Heart right ventricle (tissue), 16 donors: Measurements from ENCODE around the gene SERPINB10. TPM values are rescaled to one million over a fixed set of nuclear protein-coding genes. Genes with fewer than 3 reads are reported as not detected.

ENCODE experiments used
- ATAC-seq, 8 donors: fragments of 200-7000 bp; cut with Tn5 transposase; one replicate each; pipeline ENCODE4 v1.9.1; 2020; ENCODE audit warnings: mild to moderate bottlenecking in 8 of 8, moderate library complexity in 8 of 8, moderate number of reproducible peaks in 1 of 8
- DNase-seq, 2 donors: peaks; one replicate each; pipeline ENCODE4 v3.0.0-alpha.2; 2020
- H3K27ac ChIP-seq, 10 donors: fragments of 200-600 bp; sonication (generic) in 2 of 10; one replicate each; pipeline versions ENCODE4 v1.5.0 to v1.8.0; 2020 to 2022; ENCODE audit warnings: mild to moderate bottlenecking in 3 of 10
- H3K27me3 ChIP-seq, 7 donors: fragments of 200-600 bp; one replicate each; pipeline ENCODE4 v1.8.0; 2021 to 2022; ENCODE audit warnings: mild to moderate bottlenecking in 2 of 7
- H3K36me3 ChIP-seq, 9 donors: fragments of 200-600 bp; sonication (generic) in 1 of 9; one replicate each; pipeline versions ENCODE4 v1.5.0 to v1.8.0; 2020 to 2022; ENCODE audit warnings: mild to moderate bottlenecking in 2 of 9
- H3K4me1 ChIP-seq, 9 donors: fragments of 200-600 bp; sonication (generic) in 1 of 9; one replicate each; pipeline versions ENCODE4 v1.5.0 to v1.8.0; 2020 to 2022; ENCODE audit warnings: mild to moderate bottlenecking in 4 of 9
- H3K4me3 ChIP-seq, 10 donors: fragments of 200-600 bp; sonication (generic) in 2 of 10; one replicate each; pipeline versions ENCODE4 v1.5.0 to v1.8.0; 2020 to 2022; ENCODE audit warnings: mild to moderate bottlenecking in 7 of 10, moderate library complexity in 2 of 10
- H3K9me3 ChIP-seq, 11 donors: fragments of 200-600 bp in 10 of 11; sonication (generic) in 2 of 11; one replicate each; pipeline versions ENCODE4 v1.5.0 to v1.8.0; 2013 to 2022; ENCODE audit warnings: mild to moderate bottlenecking in 2 of 11, control low read depth in 1 of 11, moderate library complexity in 1 of 11
- WGBS, 2 donors: extraction: QIAGEN DNeasy Blood & Tissue Kit; methylation state at CpG; one replicate each; pipeline ENCODE4 v1.1.7; 2013; ENCODE audit warnings: inconsistent platforms in 1 of 2; 5-methylcytosine and 5-hydroxymethylcytosine counted together
- intact Hi-C, 10 donors: fragments of 100-400 bp; cut with DNase I; formaldehyde crosslinking; loops; one replicate each; pipeline versions ENCODE4 v1.11.1 to v1.14.2; 2022
- polyA plus RNA-seq, 2 donors: library from polyadenylated mRNA; stranded (reverse); fragments of 200-250 nt; gene quantifications; one replicate each; pipeline ENCODE4 v1.2.3, GENCODE V29; 2013
- total RNA-seq, 10 donors: library from RNA; stranded (reverse); fragmentation: NEBNext Ultra II Directional in 3 of 10; extraction: Animal tissue kit (Norgen Biotek cat#: 25700) in 3 of 10; gene quantifications; one replicate each; pipeline versions ENCODE4 v1.2.1 to v1.2.4, GENCODE V29; 2021 to 2023
- TF ChIP-seq, protein P1 (sequence below), 9 donors: fragments of 200-600 bp; sonication (generic) in 2 of 9; IDR thresholded peaks; one replicate each; pipeline versions ENCODE4 v1.5.0 to v1.8.0; 2021 to 2022; ENCODE audit warnings: antibody characterized with exemption in 9 of 9, mild to moderate bottlenecking in 5 of 9, moderate library complexity in 1 of 9
- donor health status: Arrhythmogenic right ventricular cardiomyopathy.
- donor health status: ischemic (EF 13 %, LVEDD 7.1; RV severe dilation, severe dysfunction).
- donor health status: healthy with polysubstance abuse.
- donor health status: DM: no; HTN: yes; CAD: no.
- donor health status: DM: no; HTN: no; CAD: no.
- donor health status: ischemic (EF 25% LVEDD 6.9; RV normal size, moderate dysfunction).
- donor health status: ischemic (EF 25% LVEDD 5.7; RV mildly dilated, moderate dysfunction).
- donor health status: healthy.
- donor health status: DM: yes; HTN: yes; CAD: no.
- donor health status: Ischemic cardiomyopathy.
- donor health status: ischemic (EF 35%, LVEDD 5.7; RV mildly dilated, moderate dysfunction).
- donor health status: nonischemic (EF 11% LVEDD 7.7; RV severe dilation, severe dysfunction).
- donor health status: DM: yes; HTN: yes; CAD: no.
- donor health status: PGD.
- donor health status: ischemic (EF 29% LVEDD 5.4; RV normal size, mild dysfunction).
- donor health status: nonischemic (EF 23%, LVEDD 6.1; RV moderate dilation, normal function).

Gene SERPINB10
- total and polyA plus RNA-seq, 12 donors, result not detected

DNA sequence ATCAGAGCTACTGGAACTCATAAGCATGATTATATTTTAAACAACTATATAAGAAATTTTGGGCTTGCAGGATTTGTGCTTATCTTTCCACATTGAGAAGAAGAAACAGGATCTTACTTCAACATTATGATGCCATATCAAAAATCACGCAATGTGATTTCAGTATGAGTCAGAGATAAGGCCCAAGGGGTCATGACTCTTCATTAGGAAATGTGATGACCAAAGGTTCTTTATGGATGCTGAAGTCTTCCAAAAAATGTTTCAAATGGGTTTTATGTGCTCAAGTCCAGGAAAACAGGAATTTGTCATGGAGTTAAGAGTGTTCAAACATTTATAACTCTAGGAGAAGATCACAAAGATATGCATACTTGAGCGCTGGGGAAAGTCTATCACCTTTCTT, 28.0 kb upstream of the SERPINB10 start:
- Histone ChIP-seq H3K9me3 (no peaks in the 10 kb centered on the region), H3K27ac (no peak overlapping the region), H3K36me3 (no peaks in the 10 kb centered on the region), H3K4me3 (no peak overlapping the region), H3K27me3 (no peaks in the 10 kb centered on the region), H3K4me1 (peaks cover 0 to 10% (median 7%) of the 10 kb centered on the region in 9 donors)
- TF ChIP-seq, protein P1, sequence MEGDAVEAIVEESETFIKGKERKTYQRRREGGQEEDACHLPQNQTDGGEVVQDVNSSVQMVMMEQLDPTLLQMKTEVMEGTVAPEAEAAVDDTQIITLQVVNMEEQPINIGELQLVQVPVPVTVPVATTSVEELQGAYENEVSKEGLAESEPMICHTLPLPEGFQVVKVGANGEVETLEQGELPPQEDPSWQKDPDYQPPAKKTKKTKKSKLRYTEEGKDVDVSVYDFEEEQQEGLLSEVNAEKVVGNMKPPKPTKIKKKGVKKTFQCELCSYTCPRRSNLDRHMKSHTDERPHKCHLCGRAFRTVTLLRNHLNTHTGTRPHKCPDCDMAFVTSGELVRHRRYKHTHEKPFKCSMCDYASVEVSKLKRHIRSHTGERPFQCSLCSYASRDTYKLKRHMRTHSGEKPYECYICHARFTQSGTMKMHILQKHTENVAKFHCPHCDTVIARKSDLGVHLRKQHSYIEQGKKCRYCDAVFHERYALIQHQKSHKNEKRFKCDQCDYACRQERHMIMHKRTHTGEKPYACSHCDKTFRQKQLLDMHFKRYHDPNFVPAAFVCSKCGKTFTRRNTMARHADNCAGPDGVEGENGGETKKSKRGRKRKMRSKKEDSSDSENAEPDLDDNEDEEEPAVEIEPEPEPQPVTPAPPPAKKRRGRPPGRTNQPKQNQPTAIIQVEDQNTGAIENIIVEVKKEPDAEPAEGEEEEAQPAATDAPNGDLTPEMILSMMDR (IDR thresholded peaks at IDR 0.05), result no peak
- no peak for DNase-seq
- WGBS, 2 donors, result 77 to 82% methylated on average over 2 of the region's 2 CpGs
- ATAC-seq, result no peak
- intact Hi-C loops, result no loop called here

DNA sequence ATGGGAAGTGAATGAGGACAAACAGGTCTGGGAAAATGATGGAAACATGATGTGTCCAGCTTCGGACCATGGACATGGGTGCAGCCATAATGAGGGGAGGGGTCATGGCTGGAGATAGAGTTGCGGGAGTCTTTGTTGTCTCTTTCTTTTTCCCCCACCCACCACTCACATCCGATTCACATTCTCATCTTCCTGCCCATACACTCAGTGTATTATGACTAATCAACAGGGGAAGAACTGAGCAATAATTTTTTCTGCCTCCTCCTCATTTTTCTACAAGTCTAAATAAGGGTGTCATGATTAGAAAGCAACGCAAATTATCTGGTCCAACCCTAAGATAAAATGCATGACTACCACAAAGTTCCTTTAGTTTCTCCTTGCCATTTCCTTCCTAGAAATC, 25.9 kb upstream of the SERPINB10 start:
- Histone ChIP-seq H3K4me3 (no peak overlapping the region), H3K4me1 (peaks cover 0 to 10% (median 7%) of the 10 kb centered on the region in 9 donors), H3K27ac (no peak overlapping the region), H3K27me3 (no peaks in the 10 kb centered on the region), H3K9me3 (no peaks in the 10 kb centered on the region), H3K36me3 (no peaks in the 10 kb centered on the region)
- ATAC-seq, result no peak
- no peak for DNase-seq
- 60 to 66% methylated on average over 4 of the region's 4 CpGs for WGBS, 2 donors
- intact Hi-C loops, result no loop called here
- TF ChIP-seq, protein P1 (IDR thresholded peaks at IDR 0.05), result no peak

DNA sequence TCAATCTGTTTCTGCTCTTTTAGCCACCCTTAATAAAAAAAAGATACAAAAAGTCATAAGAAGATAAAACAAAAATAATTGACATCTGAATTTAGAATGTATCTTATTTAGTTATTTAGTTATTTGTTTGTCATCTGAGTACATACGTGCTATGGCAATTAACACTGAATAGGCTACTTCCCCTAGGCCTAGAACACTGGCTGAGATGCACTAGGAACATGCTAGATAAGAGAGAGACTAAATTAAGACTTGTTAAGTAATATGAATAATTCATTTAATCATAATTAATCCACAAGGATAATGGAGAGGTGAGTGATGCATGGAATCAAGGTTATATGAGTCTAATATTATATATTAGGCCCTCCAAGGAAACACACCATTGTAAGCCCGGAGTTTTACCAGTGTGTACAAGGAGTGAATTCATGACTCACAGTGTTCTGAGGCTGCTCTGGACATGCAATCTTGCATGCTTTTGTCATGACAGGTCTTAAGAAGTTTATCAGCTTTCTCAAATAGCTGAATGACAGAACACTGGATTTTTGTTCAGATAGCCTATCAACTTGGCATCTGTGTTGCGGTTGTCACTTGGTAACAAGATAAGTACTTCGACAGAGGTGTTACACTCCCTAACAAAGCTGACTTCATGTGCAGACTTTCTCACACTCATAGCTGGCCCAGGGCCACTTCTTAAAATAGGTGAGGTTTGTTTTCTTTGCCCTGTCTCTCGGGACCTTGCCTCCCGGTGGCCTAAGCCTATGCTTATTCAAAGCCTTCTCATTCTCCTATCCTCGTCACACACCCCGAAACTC, 25.2 kb upstream of the SERPINB10 start:
- DNase-seq (no peak), ATAC-seq (peak in 7 of 8 donors; percentile 23 to 84 (median 69))
- WGBS, 2 donors, result 26 to 29% methylated on average over 8 of the region's 8 CpGs
- TF ChIP-seq, protein P1 (IDR thresholded peaks at IDR 0.05), result no peak
- Histone ChIP-seq H3K4me3 (no peak overlapping the region), H3K27me3 (no peaks in the 10 kb centered on the region), H3K9me3 (no peaks in the 10 kb centered on the region), H3K27ac (no peak overlapping the region), H3K36me3 (no peaks in the 10 kb centered on the region), H3K4me1 (peaks cover 0 to 10% (median 7%) of the 10 kb centered on the region in 9 donors)
- intact Hi-C loops, result no loop called here

DNA sequence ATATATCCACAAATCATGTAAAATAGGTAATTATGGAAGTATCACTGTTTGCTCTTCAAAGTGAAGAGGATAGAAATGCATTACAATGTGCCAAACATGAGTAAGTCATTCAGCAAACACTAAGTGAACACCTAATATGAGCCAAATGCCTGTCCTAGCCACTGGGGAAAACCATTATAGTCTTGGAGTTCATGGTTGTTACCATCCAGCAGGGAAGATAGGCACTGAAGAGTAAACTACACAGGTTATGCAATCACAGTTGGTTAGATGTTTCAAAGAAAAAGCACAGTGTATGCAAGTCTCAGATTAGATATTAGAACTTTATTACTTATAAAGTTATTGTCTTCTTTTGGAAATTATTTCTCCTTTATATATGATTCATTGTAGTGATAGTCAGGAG, 24.1 kb upstream of the SERPINB10 start:
- TF ChIP-seq, protein P1 (IDR thresholded peaks at IDR 0.05), result no peak
- no peak for ATAC-seq
- H3K27ac ChIP-seq, result no peak overlapping the region
- H3K4me1 ChIP-seq, result peaks cover 0 to 13% (median 7%) of the 10 kb centered on the region in 9 donors
- no peaks in the 10 kb centered on the region for H3K9me3 ChIP-seq
- no peaks in the 10 kb centered on the region for H3K27me3 ChIP-seq
- no peak overlapping the region for H3K4me3 ChIP-seq
- DNase-seq, result no peak
- H3K36me3 ChIP-seq, result no peaks in the 10 kb centered on the region
- intact Hi-C loops, result no loop called here
